K562 (cell line): ENCODE results near the gene TCF12. TPM values are rescaled to one million over a fixed set of nuclear protein-coding genes. Genes with fewer than 3 reads are reported as not detected.

Source experiments
- BHLHE40 ChIP-seq: IDR thresholded peaks from 2 replicates; pipeline ENCODE4 v1.6.1; 2011; ENCODE audit warnings: low read length, improper control_type of control experiment
- FOXP4 ChIP-seq: sonication (generic); formaldehyde crosslinking; IDR thresholded peaks from 2 replicates; pipeline ENCODE4 v1.8.0; 2022; ENCODE audit warnings: mild to moderate bottlenecking, missing genetic modification reagents, borderline replicate concordance
- JUNB ChIP-seq: fragments of 450-650 bp; formaldehyde crosslinking; conservative IDR thresholded peaks from 2 replicates; pipeline ENCODE4 v1.4.0; 2020; ENCODE audit warnings: mild to moderate bottlenecking
- NR2C2 ChIP-seq, 2 experiments: fragments of 200-800 bp in 1 of 2; sonication (Bioruptor generic) in 1 of 2; sonication (generic) in 1 of 2; formaldehyde crosslinking in 1 of 2; IDR thresholded peaks; 2 replicates each; pipeline versions ENCODE4 v1.6.1 to v1.8.0; 2016 to 2022; ENCODE audit warnings: mild to moderate bottlenecking in 1 of 2, missing compliant biosample characterization in 1 of 2, missing genetic modification characterization in 1 of 2, missing genetic modification reagents in 1 of 2
- TFE3 ChIP-seq: fragments of 450-650 bp; formaldehyde crosslinking; IDR thresholded peaks from 2 replicates; pipeline ENCODE4 v1.4.0; 2020; ENCODE audit warnings: mild to moderate bottlenecking, mixed read lengths
- ZBTB49 ChIP-seq: sonication (generic); formaldehyde crosslinking; IDR thresholded peaks from 2 replicates; pipeline ENCODE4 v1.8.0; 2022; ENCODE audit warnings: missing genetic modification reagents, mild to moderate bottlenecking, borderline replicate concordance
- ZNF280B ChIP-seq: fragments of 250-450 bp; sonication (Bioruptor Pico); IDR thresholded peaks from 2 replicates; pipeline ENCODE4 v1.5.1; 2021; ENCODE audit warnings: mild to moderate bottlenecking
- polyA plus RNA-seq, 8 experiments: library from polyadenylated mRNA; depleted of rRNA in 4 of 8; stranded (reverse) in 5 of 8; unstranded in 3 of 8; fragments of >200 nt; fragmentation: Nextera tagmentation in 2 of 8; fragmentation: Illumina TruSeq in 1 of 8; extraction: Ambion mirVana in 2 of 8; extraction: Trizol in 1 of 8; gene quantifications; 2 replicates each; pipeline versions ENCODE4 v1.2.1 to v1.2.3, GENCODE V29; 2011 to 2014; ENCODE audit warnings: inconsistent platforms in 1 of 8, missing spikeins in 1 of 8
- total RNA-seq, 7 experiments: library from RNA; depleted of rRNA in 6 of 7; stranded (reverse); fragments of >200 nt in 6 of 7; fragmentation: Illumina TruSeq in 2 of 7; extraction: Trizol in 2 of 7; gene quantifications; 2 replicates each; pipeline versions ENCODE4 v1.2.1 to v1.2.3, GENCODE V29; 2011 to 2021; ENCODE audit warnings: low replicate concordance in 1 of 7

Gene TCF12
- total and polyA plus RNA-seq, 9 of the 15 experiments (the other 6 are each of a cell fraction or from before 2014, with no cell fraction given): 10.5 to 132 (median 52.9) TPM

GRCh38 chr15:57035664-57036063, 117.2 kb downstream of the TCF12 start (continued):
- no peak for TF ChIP-seq ZBTB49 (CRISPR knock-in tag)
- TF ChIP-seq TFE3 (CRISPR knock-in tag): no peak
- TF ChIP-seq ZNF280B (CRISPR knock-in tag): no peak
- no peak for TF ChIP-seq JUNB (CRISPR knock-in tag)
- no peak for TF ChIP-seq FOXP4
- no peak for TF ChIP-seq NR2C2 (CRISPR knock-in tag; IDR thresholded peaks at IDR 0.05)
- no peak for TF ChIP-seq NR2C2 (tag; IDR thresholded peaks at IDR 0.05)
- no peak for TF ChIP-seq BHLHE40
